ENCODE results near the gene PTPRF. TPM values are rescaled to one million over a fixed set of nuclear protein-coding genes. Genes with fewer than 3 reads are reported as not detected.

PTPRF gene
- total and polyA plus RNA-seq, 2 experiments from 2014 or later = 96.0 to 115 TPM

- peak; percentile 82 for DNase-seq (ENCODE audit: low spot score)
- peak overlapping the region; percentile 92 for H3K4me2 ChIP-seq
- TF ChIP-seq EZH2 (IDR thresholded peaks at IDR 0.05; ENCODE audit: borderline replicate concordance) = no peak
- TF ChIP-seq EZH2phosphoT487 (IDR thresholded peaks at IDR 0.05; ENCODE audit: low read depth, severe bottlenecking, unreplicated experiment) = no peak
- no peak for TF ChIP-seq CTCF (IDR thresholded peaks at IDR 0.05; ENCODE audit: poor library complexity)
- peak overlapping the region; percentile 45 for H2AFZ ChIP-seq
- H3K36me3 ChIP-seq (replicated peaks; ENCODE audit: insufficient read depth, low read depth) = no peaks in the 10 kb centered on the region
- H3K79me2 ChIP-seq = peaks cover 47% of the 10 kb centered on the region
- H3K9me3 ChIP-seq (ENCODE audit: low read depth) = no peaks in the 10 kb centered on the region
- peaks cover 46% of the 10 kb centered on the region for H3K4me1 ChIP-seq (ENCODE audit: insufficient read depth)
- H3K27ac ChIP-seq = peak overlapping the region; percentile 93
- H3K9me2 ChIP-seq (replicated peaks; ENCODE audit: insufficient read depth) = no peaks in the 10 kb centered on the region
- under 1% methylated on average over 23 of the region's 102 CpGs for WGBS (ENCODE audit: low lambda C conversion rate, missing lambda C conversion rate)
- H4K20me1 ChIP-seq (ENCODE audit: insufficient read depth, poor library complexity, severe bottlenecking) = peaks cover 4% of the 10 kb centered on the region
- H3K4me3 ChIP-seq = peak overlapping the region; percentile 84
- H3K27me3 ChIP-seq = no peaks in the 10 kb centered on the region
Measured at GRCh38 chr1:43531107-43531905, 623 bp downstream of the PTPRF start.

DNA sequence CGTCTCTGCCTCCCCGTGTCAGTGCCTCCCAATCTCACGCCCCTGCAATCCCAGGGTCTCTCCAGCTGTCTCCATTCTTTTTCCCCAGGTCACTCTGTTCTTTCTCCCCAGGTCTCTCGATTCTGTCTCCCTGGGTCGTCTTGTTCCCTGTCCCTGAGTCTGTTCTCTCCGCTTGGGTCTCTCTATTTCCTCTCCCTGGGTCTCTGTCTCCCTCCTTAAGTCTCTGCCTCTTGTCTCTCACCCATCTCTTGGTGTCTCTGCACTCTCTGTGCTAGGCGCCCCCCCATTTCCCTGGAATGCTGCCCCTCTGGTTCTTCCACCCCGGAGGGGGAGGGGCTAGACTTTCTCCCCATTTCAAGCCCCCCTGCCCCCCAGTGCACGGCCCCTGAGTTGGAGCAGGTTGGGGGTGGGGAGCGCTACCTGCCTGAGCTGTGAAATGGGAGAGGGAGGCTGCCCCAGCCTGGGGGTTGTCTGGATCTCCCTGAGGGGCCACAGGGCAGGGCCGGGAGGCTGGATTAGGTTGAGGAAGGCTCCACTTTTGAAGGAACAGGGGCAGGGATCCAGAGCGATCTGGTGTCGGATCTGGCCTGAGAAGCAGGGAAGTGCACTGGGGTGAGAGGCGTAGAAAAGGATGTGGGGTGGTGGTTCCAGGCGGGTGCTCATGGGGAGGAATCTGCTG is 1.4 kb downstream of the PTPRF start:
- peaks cover 4% of the 10 kb centered on the region for H4K20me1 ChIP-seq (ENCODE audit: insufficient read depth, poor library complexity, severe bottlenecking)
- H3K9me2 ChIP-seq (replicated peaks; ENCODE audit: insufficient read depth) = no peaks in the 10 kb centered on the region
- no peaks in the 10 kb centered on the region for H3K27me3 ChIP-seq
- no peaks in the 10 kb centered on the region for H3K9me3 ChIP-seq (ENCODE audit: low read depth)
- H3K4me1 ChIP-seq (ENCODE audit: insufficient read depth) = peaks cover 53% of the 10 kb centered on the region
- no peaks in the 10 kb centered on the region for H3K36me3 ChIP-seq (replicated peaks; ENCODE audit: insufficient read depth, low read depth)
- H3K4me2 ChIP-seq = peak overlapping the region; percentile 92
- peaks cover 55% of the 10 kb centered on the region for H3K79me2 ChIP-seq
- H3K4me3 ChIP-seq = peak overlapping the region; percentile 84
- TF ChIP-seq CTCF (IDR thresholded peaks at IDR 0.05; ENCODE audit: poor library complexity) (no peak), EZH2phosphoT487 (IDR thresholded peaks at IDR 0.05; ENCODE audit: low read depth, severe bottlenecking, unreplicated experiment) (no peak), EZH2 (IDR thresholded peaks at IDR 0.05; ENCODE audit: borderline replicate concordance) (no peak)
- whole genome bisulfite sequencing (ENCODE audit: low lambda C conversion rate, missing lambda C conversion rate) = 18% methylated on average over 15 of the region's 15 CpGs
- DNase-seq (ENCODE audit: low spot score) = no peak
- H2AFZ ChIP-seq = peak overlapping the region; percentile 45
- peak overlapping the region; percentile 88 for H3K27ac ChIP-seq

DNA sequence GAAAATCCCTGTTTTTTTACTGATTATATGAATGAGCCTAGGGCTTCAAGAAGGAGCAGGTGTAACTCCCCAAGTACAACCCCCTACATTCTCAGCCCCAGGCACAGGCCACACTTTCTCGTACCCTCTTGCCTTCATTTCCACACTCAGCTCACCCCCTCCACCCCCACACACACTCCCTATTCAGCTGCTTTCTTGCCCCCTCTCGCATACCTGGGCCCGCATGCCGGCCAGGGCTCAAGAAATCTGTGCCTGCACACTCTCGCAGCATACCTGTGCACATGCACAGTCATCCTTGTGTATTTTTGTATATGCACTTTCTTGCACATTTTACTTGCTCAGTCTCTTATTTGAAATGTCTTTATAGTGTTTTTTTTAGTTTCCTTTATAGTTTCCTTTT is 2.0 kb downstream of the PTPRF start:
- peaks cover 61% of the 10 kb centered on the region for H3K79me2 ChIP-seq

More for the DNA sequence above, 2.0 kb downstream of the PTPRF start:
- H3K9me3 ChIP-seq (ENCODE audit: low read depth) = no peaks in the 10 kb centered on the region
- H3K27me3 ChIP-seq = no peaks in the 10 kb centered on the region
- TF ChIP-seq EZH2 (IDR thresholded peaks at IDR 0.05; ENCODE audit: borderline replicate concordance) (no peak), CTCF (IDR thresholded peaks at IDR 0.05; ENCODE audit: poor library complexity) (no peak), EZH2phosphoT487 (IDR thresholded peaks at IDR 0.05; ENCODE audit: low read depth, severe bottlenecking, unreplicated experiment) (no peak)
- H3K4me1 ChIP-seq (ENCODE audit: insufficient read depth) = peaks cover 54% of the 10 kb centered on the region
- H3K27ac ChIP-seq = peak overlapping the region; percentile 88
- peak overlapping the region; percentile 92 for H3K4me2 ChIP-seq
- H3K9me2 ChIP-seq (replicated peaks; ENCODE audit: insufficient read depth) = no peaks in the 10 kb centered on the region
- no peak overlapping the region for H3K4me3 ChIP-seq
- no peak overlapping the region for H2AFZ ChIP-seq
- no peaks in the 10 kb centered on the region for H3K36me3 ChIP-seq (replicated peaks; ENCODE audit: insufficient read depth, low read depth)
- peaks cover 4% of the 10 kb centered on the region for H4K20me1 ChIP-seq (ENCODE audit: insufficient read depth, poor library complexity, severe bottlenecking)
- 56% methylated on average over 5 of the region's 5 CpGs for WGBS (ENCODE audit: low lambda C conversion rate, missing lambda C conversion rate)
- DNase-seq (ENCODE audit: low spot score) = no peak

Measured in hepatocyte (in vitro differentiated cells).